ENCODE results near the gene TLE4. TPM values are rescaled to one million over a fixed set of nuclear protein-coding genes. Genes with fewer than 3 reads are reported as not detected.

Gene TLE4
- total RNA-seq, 1 donor from 2014 or later, result 17.4 TPM

- DNase-seq (ENCODE audit: low spot score), result no peak
- intact Hi-C loops (cut with DNase I), result no loop called here
These were observed 83.8 kb downstream of the TLE4 start for GRCh38 chr9:79655551-79655950.

- intact Hi-C loops (cut with DNase I), result no loop called here
- no peak for DNase-seq (ENCODE audit: low spot score)
These were observed 84.4 kb downstream of the TLE4 start for GRCh38 chr9:79656169-79656568.

DNA sequence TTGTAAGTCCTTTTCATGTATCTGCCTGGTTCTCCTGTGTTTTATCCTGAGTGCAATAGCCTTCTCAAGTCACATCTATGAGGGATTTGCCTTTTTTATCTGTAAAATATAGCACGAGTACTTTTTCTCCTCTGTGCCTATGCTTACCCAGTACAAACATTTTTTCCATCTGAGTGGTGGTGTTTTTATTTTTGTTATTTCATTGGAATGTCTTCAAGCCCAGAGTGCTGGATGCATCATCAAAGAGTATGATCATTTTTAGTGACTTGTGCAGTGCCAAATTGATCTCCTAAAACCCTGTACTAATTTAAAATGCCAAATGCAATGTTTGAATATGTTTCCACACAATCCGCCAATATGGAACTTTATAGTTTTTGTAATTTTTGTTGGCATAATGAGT lies 86.1 kb downstream of the TLE4 start:
- DNase-seq (ENCODE audit: low spot score), result no peak
- intact Hi-C loops (cut with DNase I), result no loop called here

DNA sequence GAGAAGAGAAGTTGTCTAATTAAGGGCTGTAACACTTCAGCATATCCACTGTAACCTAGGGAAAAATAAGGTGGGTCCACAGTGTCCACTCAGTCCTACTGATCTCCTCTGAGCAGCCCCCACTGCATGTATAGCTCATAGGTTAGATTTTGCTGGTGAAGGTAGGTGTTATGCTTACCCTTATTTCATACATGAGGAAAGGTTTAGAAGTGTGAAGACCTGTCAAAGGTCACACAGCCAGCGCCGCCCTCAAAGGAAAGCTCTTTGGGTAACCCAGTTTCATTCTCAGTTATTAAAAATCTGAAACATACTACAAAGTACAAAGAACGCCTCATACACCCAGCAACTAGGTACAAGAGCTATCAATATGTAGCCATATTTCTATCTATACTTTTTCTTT lies 87.2 kb downstream of the TLE4 start:
- DNase-seq (ENCODE audit: low spot score), result no peak
- intact Hi-C loops (cut with DNase I), result no loop called here

GRCh38 chr9:79660615-79661014 lies 88.8 kb downstream of the TLE4 start:
- no peak for DNase-seq (ENCODE audit: low spot score)
- intact Hi-C loops (cut with DNase I), result loop anchor here (5.0 kb wide), 1 partner anchor 88 kb away; the partner anchor contains the start of gene TLE4

DNA sequence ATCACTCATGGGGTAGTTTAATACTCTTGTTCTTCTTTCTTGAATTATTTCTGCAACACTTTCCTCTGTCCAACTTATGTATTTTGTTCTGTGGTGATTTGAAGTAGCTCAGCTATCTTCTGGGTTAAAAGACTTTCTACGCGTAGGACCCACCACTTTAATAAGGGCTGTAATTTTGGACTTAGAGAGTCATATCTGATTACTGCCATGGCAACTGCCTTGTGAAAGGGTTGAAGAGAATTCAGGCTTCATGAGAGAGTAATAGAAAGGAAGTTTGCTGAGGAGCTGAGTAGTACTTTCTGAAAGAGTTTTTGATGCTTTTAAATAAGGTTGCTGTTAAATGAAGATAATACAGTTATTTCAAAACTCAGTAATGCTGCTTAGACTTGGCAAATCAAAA lies 89.5 kb downstream of the TLE4 start:
- DNase-seq (ENCODE audit: low spot score), result no peak
- intact Hi-C loops (cut with DNase I), result loop anchor here (5.0 kb wide), 1 partner anchor 89 kb away; the partner anchor contains the start of gene TLE4

GRCh38 chr9:79661886-79662536 lies 90.2 kb downstream of the TLE4 start:
- intact Hi-C loops (cut with DNase I), result loop anchor here (5.0 kb wide), 1 partner anchor 90 kb away; the partner anchor contains the start of gene TLE4
- DNase-seq (ENCODE audit: low spot score), result no peak

GRCh38 chr9:79662537-79662956 lies 90.8 kb downstream of the TLE4 start:
- DNase-seq (ENCODE audit: low spot score), result no peak
- intact Hi-C loops (cut with DNase I), result loop anchor here (5.0 kb wide), 1 partner anchor 90 kb away; the partner anchor contains the start of gene TLE4

- no peak for DNase-seq (ENCODE audit: low spot score)
- intact Hi-C loops (cut with DNase I), result loop anchor here (5.0 kb wide), 1 partner anchor 91 kb away; the partner anchor contains the start of gene TLE4
These were observed 91.5 kb downstream of the TLE4 start for GRCh38 chr9:79663300-79663699.

- DNase-seq (ENCODE audit: low spot score), result no peak
- intact Hi-C loops (cut with DNase I), result loop anchor here (5.0 kb wide), 1 partner anchor 92 kb away; the partner anchor contains the start of gene TLE4
These were observed 92.1 kb downstream of the TLE4 start for GRCh38 chr9:79663878-79664277.

- no peak for DNase-seq (ENCODE audit: low spot score)
- intact Hi-C loops (cut with DNase I), result loop anchor here (5.0 kb wide), 1 partner anchor 92 kb away; the partner anchor contains the start of gene TLE4
These were observed 92.6 kb downstream of the TLE4 start for GRCh38 chr9:79664375-79664831.

- DNase-seq (ENCODE audit: low spot score), result no peak
- intact Hi-C loops (cut with DNase I), result no loop called here
These were observed 93.6 kb downstream of the TLE4 start for GRCh38 chr9:79665369-79665768.

DNA sequence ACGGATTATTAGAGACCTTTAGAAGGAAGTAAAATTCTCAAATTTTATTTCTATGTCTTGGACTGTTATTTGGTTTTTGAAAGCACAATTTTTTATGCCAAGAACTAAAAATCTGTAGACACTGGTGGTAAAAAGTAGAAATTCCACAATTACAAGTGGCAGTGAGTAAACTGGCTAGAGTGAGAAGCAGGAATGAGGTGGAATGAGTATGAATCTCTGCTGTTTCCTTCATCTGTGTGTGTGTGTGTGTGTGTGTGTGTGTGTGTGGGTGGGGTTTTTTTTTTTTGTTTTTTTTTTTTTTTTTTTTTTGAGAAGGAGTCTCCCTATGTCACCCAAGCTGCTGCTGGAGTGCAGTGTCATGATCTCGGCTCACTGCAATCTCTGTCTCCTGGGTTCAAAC lies 94.2 kb downstream of the TLE4 start:
- no peak for DNase-seq (ENCODE audit: low spot score)
- intact Hi-C loops (cut with DNase I), result no loop called here

- intact Hi-C loops (cut with DNase I), result no loop called here
- DNase-seq (ENCODE audit: low spot score), result no peak
These were observed 95.4 kb downstream of the TLE4 start for GRCh38 chr9:79667120-79667519.

DNA sequence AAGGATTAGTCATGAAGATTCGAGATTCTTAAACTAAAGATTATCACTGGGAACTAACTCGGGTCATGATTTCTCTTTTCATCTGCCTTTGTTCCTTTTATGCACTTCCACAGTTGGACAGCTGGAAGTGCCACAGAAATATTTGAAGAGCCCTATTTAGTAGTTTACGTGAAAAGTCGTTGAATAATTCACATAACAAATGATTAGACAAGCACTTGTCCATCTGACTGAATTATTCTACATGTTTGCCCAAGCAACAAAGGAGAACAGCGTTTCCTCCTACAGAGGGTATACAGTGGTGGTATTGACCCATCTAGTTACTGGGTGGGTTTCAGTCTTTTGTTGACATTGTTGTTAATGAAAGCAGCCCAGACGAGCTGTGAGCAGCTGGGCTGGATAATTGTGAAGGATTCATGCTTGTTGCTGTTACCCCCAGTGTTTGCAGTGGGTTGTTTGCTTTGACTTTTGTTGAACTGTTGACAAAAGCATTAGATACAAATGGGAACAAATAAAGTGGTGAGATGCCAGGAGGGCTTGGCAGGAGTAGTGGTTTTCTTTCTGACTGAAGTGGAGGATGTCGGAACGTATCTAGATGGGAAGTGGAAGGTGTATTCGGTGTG lies 96.2 kb downstream of the TLE4 start:
- intact Hi-C loops (cut with DNase I), result no loop called here
- no peak for DNase-seq (ENCODE audit: low spot score)

DNA sequence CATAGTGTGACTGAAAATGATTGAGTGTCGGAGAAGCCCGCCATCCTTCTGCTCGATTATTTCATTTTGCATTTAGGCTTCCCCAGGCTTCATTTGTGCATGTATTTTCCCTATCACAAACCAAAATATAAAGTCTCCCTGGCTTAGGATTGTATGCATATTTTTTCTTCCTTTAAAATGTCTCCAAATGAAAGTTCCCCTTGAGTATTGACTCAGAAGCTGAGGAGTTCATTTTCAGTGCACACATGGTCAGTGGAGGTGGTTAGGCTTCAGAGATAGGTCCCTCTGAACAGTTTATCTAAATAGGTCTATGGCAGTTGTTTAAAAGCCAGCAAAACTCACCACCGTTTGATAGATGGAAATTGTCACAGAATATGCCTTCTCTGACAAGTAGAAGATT lies 97.2 kb downstream of the TLE4 start:
- DNase-seq (ENCODE audit: low spot score), result no peak
- intact Hi-C loops (cut with DNase I), result no loop called here

DNA sequence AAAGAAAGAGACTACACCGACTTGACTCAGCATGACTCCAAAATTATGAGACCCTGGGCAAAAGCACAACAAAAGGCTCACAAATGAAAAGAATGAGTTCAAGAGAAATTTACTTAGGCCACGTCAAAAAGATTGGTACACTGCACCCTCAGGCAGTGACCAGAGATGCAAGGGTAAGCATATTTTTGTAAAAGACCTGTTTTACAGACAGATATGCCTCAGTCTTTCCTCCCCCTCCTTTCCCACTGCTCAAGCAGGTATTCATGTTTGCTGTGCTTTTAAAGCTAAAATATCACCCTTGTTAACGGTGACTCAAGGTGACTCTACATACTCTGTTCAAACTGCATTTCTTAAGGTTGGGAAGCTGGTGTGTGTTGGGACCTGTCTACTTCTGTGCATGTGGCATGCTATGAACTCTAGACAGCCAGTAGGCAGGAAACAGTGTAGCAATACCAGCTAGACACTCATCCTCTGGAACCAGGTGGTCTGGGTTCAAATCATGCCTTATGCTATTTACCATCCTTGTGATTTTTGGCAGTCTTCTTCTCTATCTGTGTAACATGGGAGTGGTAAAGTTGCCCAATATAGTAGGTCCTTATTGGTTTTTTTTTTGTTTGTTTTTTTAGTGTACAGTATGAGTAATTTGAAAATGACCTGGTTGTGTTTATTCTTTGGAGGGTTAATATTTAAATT lies 98.7 kb downstream of the TLE4 start:
- intact Hi-C loops (cut with DNase I), result no loop called here
- DNase-seq (ENCODE audit: low spot score), result no peak

GRCh38 chr9:79671558-79671957 lies 99.8 kb downstream of the TLE4 start:
- no peak for DNase-seq (ENCODE audit: low spot score)
- intact Hi-C loops (cut with DNase I), result no loop called here

GRCh38 chr9:79672236-79672635 lies 100.5 kb downstream of the TLE4 start:
- intact Hi-C loops (cut with DNase I), result no loop called here
- DNase-seq (ENCODE audit: low spot score), result no peak

GRCh38 chr9:79672891-79673290 lies 101.1 kb downstream of the TLE4 start:
- intact Hi-C loops (cut with DNase I), result no loop called here

More at GRCh38 chr9:79672891-79673290, 101.1 kb downstream of the TLE4 start:
- DNase-seq (ENCODE audit: low spot score), result no peak
